AG04449 (cell line): ENCODE measurements around the gene CCL23.

Experiments used
- CTCF ChIA-PET: fragments of 350-600 bp; formaldehyde crosslinking; extraction: SDS; loops from one replicate; lab custom pipeline; 2021; ENCODE audit warnings: antibody characterized with exemption; lab: Yijun Ruan, JAX
- POLR2A ChIA-PET: fragments of 400-600, 350-600 bp; formaldehyde crosslinking; extraction: SDS; loops from one replicate; lab custom pipeline; 2020; ENCODE audit warnings: antibody characterized with exemption, inconsistent platforms; lab: Yijun Ruan, JAX
- DNase-seq: peaks from one replicate; pipeline ENCODE4 v3.0.0-alpha.2; 2010; ENCODE audit warnings: low read depth, low spot score
- H3K4me3 ChIP-seq: 2 replicates; pipeline ENCODE4 v1.5.1; 2011; ENCODE audit warnings: low read depth, mild to moderate bottlenecking, control low read depth, low read length
- CTCF ChIP-seq: IDR thresholded peaks from one replicate; pipeline ENCODE4 v1.5.1; 2011; ENCODE audit warnings: mild to moderate bottlenecking, moderate library complexity, low read length, control low read depth, inconsistent platforms; ENCODE audit not compliant: insufficient read depth; ENCODE audit errors: missing control alignments

Gene CCL23

GRCh38 chr17:35984140-35984539 is 33.6 kb downstream of the CCL23 start:
- TF ChIP-seq CTCF = no peak
- ChIA-PET CTCF (no interaction called here), POLR2A (no interaction called here)

GRCh38 chr17:35982409-35983191 is 35.2 kb downstream of the CCL23 start:
- POLR2A ChIA-PET = no interaction called here
- no peak for TF ChIP-seq CTCF
- H3K4me3 ChIP-seq = no peak overlapping the region
- no peak for DNase-seq
- CTCF ChIA-PET = interaction anchor here (0.9 to 1.5 kb wide), 2 partner anchors 11 to 13 kb away, joined by 5 read pairs; no protein-coding TSS in a partner anchor

More at GRCh38 chr17:35984140-35984539, 33.6 kb downstream of the CCL23 start:
- no peak for DNase-seq
- H3K4me3 ChIP-seq = no peak overlapping the region

DNA sequence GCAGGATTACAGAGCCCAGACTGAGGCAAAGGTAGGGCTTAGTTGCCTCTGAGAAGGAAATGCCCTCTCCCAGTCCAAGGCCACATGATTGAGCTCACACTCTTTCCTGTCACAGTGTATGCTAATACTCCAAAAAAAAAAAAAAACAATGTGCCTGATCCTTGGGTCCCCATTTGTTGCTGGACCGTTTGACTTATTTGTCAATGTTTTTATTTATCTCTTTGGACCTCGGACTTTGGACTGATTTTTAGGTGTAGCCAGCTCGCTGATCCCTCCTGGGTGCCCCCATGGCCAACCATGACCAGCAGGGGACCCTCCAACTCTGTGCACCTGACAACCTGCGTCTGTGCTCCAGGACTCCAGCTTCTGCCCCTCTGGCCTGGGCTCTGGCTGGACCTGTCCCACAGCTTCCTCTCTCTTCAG is 35.9 kb downstream of the CCL23 start:
- no peak for DNase-seq
- POLR2A ChIA-PET = no interaction called here
- no peak for TF ChIP-seq CTCF
- CTCF ChIA-PET = interaction anchor here (0.9 kb wide), 1 partner anchor 11 kb away, joined by 5 read pairs; no protein-coding TSS in a partner anchor
- no peak overlapping the region for H3K4me3 ChIP-seq

DNA sequence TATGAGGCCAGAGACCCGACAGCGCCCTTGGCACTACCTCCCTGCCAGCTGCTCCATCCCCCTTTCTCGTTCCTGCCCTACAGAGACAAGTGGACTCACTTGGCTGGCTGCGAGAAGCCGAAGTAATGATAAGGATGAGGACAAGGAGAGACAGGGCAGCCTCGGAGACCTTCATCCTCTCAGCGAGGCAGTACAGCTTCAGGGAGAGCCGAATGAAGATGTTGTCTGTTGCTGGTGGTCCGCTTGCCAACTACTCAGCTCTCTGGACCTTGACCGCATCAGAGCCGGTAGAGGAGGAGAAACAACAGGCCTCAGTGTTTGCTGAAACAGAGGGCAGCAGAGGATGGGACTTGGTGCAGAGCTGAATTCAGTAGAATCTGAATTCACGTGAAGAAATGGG is 36.5 kb downstream of the CCL23 start, which contains the start of gene CCL16:
CCL16 (minus strand) TSS at position 252 of the 400 bp plus-strand sequence; CDS start at position 175, 77 bp downstream.
- no peak within 1 kb of the TSS for H3K4me3 ChIP-seq
- TF ChIP-seq CTCF = no peak
- ChIA-PET CTCF (interaction anchor here (0.5 to 0.9 kb wide), 2 partner anchors 10 to 29 kb away, joined by 3 to 5 read pairs; no protein-coding TSS in a partner anchor), POLR2A (no interaction called here)
- no peak for DNase-seq

DNA sequence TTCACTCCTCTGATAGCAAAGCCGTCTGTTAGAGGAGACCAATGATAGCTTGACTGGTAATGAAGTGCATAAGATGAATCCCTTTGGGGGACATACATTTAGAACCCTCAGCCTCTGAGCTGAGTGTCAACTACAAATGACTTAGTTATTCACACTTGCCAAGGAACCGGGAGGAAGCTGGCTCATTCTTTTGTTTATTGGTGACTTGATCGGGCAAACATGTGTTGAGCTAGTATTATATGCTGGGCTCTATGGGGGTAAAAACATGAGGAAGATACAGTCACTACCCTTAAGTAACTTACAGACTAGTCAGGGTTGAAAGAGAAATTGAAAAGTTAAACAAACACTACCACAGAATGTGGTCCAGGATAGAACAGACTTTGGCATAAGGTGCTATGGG is 39.4 kb downstream of the CCL23 start:
- ChIA-PET POLR2A (no interaction called here), CTCF (interaction anchor here (1.2 to 4.5 kb wide), 3 partner anchors 9 to 170 kb away, joined by 3 to 27 read pairs (median 6); no protein-coding TSS in a partner anchor)
- no peak for DNase-seq
- no peak overlapping the region for H3K4me3 ChIP-seq
- TF ChIP-seq CTCF = no peak

GRCh38 chr17:35977509-35977908 is 40.3 kb downstream of the CCL23 start:
- POLR2A ChIA-PET = no interaction called here
- no peak overlapping the region for H3K4me3 ChIP-seq
- CTCF ChIA-PET = interaction anchor here (1.2 to 4.5 kb wide), 3 partner anchors 8 to 171 kb away, joined by 3 to 27 read pairs (median 6); no protein-coding TSS in a partner anchor
- no peak for TF ChIP-seq CTCF
- no peak for DNase-seq
